Testis (tissue), 2 donors: ENCODE results near the gene RRP1B.

Experiments used
- POLR2A ChIP-seq: fragments of 450-650 bp; IDR thresholded peaks from one replicate; pipeline ENCODE4 v1.6.1; 2017; ENCODE audit warnings: antibody characterized with exemption, mild to moderate bottlenecking, moderate library complexity
- TF ChIP-seq, protein P1 (sequence below), 3 experiments: fragments of 450-650 bp in 2 of 3; fragments of 200-600 bp in 1 of 3; sonication (generic) in 1 of 3; IDR thresholded peaks; one replicate each; pipeline ENCODE4 v1.5.1; 2016 to 2019; ENCODE audit warnings: antibody characterized with exemption in 3 of 3, mild to moderate bottlenecking in 2 of 3, moderate library complexity in 1 of 3

DNA sequence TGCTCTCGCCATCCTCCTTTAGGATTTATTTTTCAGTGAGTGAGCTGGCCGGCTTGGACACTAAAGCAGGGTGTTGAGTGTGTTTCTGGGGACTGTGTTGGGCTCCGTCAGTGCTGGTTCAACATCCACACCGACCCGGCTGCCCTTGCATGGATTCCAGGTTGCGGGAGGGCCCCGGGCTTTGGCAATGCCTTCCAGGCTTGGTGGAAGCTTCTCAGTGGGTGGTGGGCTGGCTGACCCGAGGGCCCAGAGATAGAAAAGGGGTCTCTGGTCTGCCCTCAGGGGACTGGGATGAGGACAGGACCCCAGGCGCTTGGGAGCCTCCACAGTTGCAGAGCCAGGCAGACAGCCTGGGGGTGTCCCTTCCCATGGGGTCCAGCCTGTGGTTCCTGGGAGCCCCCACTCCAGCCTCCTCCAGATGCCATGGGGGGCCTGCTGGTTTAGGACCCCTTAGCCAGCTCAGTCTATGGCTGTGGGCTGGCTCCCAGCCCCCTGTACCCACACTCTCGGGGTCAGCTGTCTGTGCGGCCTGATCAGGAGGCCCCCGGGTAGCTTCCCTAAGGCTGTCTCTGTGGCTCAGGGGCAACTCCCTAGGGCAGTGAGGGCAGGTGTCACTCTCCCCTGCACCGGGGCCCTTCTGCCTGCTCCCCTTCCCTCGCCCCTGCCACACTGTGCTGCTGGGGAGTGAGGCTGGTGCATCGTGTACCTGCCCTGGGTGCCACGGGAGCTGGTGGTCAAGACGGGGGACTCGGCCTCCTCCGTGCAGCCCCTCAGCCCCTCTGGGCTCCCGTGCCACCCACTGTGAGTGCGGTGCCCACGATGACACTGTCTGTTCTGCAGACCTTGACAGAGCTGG, 76.1 kb downstream of the RRP1B start:
- TF ChIP-seq, protein P1, sequence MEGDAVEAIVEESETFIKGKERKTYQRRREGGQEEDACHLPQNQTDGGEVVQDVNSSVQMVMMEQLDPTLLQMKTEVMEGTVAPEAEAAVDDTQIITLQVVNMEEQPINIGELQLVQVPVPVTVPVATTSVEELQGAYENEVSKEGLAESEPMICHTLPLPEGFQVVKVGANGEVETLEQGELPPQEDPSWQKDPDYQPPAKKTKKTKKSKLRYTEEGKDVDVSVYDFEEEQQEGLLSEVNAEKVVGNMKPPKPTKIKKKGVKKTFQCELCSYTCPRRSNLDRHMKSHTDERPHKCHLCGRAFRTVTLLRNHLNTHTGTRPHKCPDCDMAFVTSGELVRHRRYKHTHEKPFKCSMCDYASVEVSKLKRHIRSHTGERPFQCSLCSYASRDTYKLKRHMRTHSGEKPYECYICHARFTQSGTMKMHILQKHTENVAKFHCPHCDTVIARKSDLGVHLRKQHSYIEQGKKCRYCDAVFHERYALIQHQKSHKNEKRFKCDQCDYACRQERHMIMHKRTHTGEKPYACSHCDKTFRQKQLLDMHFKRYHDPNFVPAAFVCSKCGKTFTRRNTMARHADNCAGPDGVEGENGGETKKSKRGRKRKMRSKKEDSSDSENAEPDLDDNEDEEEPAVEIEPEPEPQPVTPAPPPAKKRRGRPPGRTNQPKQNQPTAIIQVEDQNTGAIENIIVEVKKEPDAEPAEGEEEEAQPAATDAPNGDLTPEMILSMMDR (IDR thresholded peaks at IDR 0.05), result no peak
- TF ChIP-seq POLR2A, result no peak
